Suppressor macrophage (primary cell): ENCODE data around the gene PRSS53.

Experiments
- DNase-seq, 4 experiments: peaks; one replicate each; pipeline ENCODE4 v3.0.0-alpha.2; 2020 to 2022

The PRSS53 gene

DNA sequence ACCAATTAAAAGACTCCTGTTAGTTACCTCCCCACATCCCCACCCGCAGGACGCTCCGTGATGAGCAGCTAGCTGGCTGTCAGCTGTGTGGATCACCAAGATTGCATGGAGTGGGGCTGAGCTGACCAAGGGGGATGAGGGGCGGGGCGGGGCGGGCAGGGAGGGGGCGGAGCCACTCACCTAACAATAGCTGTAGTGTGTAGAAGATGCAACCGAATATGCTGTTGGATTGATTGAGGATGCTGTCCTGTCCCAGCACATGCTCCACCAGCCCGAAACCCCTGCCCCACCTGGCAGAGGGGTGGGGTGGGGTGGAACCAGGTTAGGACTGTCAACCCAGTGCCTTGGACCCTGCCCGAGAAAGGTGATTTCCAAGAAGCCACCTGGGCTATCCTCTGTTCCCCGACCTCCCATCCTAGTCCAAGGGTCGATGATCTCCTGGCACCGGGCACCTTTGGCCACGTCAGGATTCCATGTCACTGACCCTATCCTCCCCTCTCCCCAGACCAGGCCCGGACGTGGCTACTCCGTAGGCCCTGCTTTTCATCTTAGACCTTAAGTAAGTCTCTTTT, 4.5 kb upstream of the PRSS53 start:
- peak in 1 of 4 experiments; percentile 23 for DNase-seq

DNA sequence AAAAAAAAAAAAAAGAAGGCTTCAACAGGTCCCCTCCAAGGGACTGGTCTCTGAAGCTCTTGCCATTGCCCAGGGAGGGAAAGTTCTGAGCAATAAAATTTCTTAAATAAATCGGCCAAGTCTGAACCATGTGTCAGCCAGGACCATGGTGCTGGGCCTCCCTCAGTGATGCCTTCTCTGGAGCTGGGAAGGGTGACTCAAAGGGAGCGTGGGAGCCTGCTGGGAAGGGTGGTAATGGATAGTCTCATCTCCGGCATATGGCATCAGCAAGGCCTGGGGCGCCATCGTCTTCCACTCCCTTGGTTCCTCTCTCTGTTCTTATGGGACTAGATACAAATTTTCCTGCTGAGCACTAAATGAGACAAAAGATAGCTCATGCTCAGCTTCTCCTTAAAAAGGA, 3.6 kb upstream of the PRSS53 start:
- DNase-seq: no peak

- no peak for DNase-seq
These were observed 1.8 kb upstream of the PRSS53 start for GRCh38 chr16:31090540-31090939.

DNA sequence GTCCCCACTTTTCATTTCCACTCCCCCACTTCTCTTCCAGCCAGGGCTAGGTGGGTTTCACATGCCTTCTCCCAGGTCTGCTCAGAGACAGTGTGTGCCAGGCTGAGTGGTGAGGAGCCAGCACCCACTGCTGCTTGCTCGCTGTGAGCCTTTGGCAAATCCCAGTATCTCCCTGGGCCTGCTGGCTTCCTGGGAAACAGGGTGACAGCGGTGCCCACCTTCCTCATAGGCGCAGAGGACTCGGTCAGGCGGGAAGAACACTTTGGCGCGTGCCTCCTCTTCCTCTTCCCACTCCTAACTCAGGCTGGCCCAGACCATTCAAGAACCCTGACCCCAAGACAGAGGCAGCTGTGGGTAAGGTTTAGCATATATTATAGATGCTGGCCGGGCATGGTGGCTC, 456 bp upstream of the PRSS53 start:
- no peak for DNase-seq

GRCh38 chr16:31087971-31088370, 772 bp downstream of the PRSS53 start:
- DNase-seq: no peak

DNA sequence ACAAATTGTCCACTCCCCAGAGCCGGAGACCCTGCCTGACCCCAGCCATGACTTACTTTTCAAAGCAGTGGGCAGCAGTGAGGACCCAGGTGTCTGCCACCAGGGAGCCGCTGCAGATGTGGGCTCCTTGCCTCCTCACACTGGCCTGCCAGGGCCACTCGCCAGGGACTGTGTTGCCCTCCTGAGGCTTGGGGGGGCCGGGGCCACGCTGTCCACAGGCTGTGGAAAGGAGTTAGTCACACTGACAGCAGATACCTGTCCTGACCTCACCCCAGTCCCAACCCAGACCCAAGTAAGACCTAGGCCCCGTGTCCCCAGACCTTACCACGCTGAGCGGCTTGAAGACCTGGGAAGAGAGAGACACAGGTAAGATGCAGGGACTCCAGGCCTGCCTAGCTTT, 1.3 kb downstream of the PRSS53 start:
- DNase-seq: no peak

GRCh38 chr16:31086629-31086906, 2.2 kb downstream of the PRSS53 start:
- no peak for DNase-seq

GRCh38 chr16:31085873-31086628, 2.7 kb downstream of the PRSS53 start:
- DNase-seq: no peak

- DNase-seq: no peak
These were observed 3.3 kb downstream of the PRSS53 start for GRCh38 chr16:31085411-31085810.

DNA sequence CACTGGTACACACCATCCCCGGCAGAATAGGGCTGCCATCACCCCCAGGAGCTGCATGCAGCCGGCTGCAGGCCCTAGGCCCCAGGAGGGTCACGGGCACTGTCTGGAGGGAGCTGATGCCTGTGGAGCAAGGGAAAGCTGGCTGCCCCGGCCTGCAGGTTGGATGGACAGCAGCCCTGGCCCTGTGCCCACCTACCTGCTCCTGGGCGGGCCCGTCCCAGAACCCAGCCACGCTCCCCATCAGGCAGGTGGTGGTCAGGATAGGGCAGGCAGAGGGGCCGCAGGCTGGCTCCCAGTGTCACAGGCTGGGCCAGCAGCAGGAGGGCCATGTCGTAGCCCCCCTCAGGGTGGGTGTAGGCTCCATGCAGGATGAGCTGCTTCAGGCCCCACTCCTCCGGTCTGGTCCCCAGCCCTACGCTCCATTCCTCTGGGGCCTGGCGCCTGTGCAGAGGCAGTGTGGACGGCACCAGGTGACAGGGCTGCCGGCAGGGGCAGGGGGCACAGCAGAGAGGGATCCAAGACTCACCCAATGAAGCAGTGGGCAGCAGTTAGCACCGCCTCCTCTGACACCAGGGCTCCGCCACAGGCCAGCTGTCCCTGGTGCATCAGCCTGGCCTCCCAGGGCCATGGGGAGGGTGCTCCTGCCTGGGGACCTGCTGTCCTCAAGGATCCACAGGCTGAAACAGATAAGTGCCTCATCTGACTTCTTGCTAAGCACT, 4.0 kb downstream of the PRSS53 start:
- no peak for DNase-seq

DNA sequence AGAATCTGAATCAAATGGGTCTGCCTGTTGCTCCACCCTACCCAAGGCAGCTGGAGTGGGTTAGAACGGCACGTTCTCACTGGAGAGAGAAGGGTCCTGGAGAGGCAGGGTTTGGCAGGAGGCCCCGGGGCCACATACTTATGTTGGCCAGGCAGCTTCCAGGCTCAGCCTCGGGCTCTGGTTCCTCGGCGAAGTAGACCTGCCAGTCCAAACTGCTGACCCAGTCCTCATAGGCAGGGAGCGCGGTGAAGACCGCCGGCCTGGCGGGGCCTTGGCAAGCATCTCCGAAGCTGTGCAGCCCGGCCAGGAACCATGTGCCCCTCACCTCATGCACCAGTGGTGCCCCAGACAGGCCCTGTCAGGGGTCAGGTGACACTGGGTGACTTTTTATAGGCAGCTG, 4.8 kb downstream of the PRSS53 start:
- no peak for DNase-seq

- no peak for DNase-seq
These were observed 5.2 kb downstream of the PRSS53 start for GRCh38 chr16:31083556-31083955.

DNA sequence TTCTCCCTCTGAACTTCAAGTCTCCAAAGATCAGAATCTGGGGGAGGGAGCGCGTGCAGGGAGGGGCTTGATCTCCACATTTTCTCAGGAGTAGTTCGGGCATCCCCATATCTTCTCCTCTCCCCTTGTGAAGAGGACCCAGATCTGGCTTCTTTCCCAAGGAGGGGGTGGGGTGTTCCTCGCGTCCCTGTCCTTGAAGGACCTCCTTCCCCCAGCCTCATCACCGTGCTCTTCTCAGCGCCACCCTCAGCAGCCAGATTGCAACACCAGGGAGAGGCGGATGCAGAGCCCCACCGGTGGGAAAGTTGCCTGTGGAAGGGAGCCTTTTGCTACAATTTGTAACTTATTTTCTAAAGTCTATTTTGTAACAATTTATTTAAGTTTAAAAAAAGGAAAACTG, 5.7 kb downstream of the PRSS53 start:
- no peak for DNase-seq

DNA sequence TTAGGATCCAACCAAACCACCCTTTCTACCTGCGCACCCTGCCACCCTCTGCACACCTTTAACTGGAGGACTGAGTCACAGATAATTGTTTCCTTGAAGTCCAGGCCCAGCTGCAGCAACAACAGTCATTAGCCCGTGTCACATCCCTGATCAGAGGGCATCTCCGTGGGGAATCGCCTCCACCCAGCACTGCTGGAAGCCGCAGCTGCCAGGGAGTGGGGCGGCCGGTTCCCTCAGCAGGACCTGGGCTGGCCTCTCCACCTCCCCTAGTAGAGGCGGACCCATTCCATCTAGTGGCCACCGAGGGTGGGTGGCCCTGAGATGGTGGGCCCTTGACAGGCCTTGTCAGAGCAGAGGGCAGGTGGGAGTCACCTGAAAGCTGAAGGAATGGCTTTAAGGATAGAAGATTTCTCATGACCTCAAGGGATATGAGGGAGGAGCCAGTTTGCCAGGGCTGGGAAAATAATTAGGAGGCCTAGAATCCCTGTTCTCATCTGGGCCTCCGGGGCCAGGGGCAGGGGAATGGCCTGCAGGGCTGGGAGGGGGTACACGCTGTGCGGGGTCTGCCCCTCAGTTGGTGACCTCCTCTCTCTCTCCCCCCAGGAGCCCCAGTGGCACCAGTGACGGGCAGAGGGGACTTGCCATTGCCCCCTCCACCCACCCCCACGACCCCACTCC, 6.2 kb downstream of the PRSS53 start:
- no peak for DNase-seq

GRCh38 chr16:31081428-31082351, 7.1 kb downstream of the PRSS53 start:
- peak; percentile 20 to 48 (median 48) for DNase-seq

GRCh38 chr16:31080756-31081419, 7.9 kb downstream of the PRSS53 start:
- no peak for DNase-seq

DNA sequence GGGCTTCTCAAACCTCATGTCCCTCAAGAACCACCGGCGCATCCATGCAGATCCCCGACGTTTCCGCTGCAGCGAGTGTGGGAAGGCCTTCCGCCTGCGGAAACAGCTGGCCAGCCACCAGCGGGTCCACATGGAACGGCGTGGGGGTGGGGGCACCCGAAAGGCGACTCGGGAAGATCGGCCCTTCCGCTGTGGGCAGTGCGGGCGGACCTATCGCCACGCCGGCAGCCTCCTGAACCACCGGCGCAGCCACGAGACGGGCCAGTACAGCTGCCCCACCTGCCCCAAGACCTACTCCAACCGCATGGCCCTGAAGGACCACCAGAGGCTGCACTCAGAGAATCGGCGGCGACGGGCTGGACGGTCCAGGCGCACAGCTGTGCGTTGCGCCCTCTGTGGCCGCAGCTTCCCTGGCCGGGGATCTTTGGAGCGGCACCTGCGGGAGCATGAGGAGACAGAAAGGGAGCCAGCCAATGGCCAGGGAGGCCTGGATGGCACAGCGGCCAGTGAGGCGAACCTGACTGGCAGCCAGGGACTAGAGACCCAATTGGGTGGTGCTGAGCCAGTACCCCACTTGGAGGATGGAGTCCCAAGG, 8.6 kb downstream of the PRSS53 start:
- DNase-seq: no peak

- peak; percentile 26 to 58 (median 56) for DNase-seq
These were observed 9.3 kb downstream of the PRSS53 start for GRCh38 chr16:31079342-31079944.

DNA sequence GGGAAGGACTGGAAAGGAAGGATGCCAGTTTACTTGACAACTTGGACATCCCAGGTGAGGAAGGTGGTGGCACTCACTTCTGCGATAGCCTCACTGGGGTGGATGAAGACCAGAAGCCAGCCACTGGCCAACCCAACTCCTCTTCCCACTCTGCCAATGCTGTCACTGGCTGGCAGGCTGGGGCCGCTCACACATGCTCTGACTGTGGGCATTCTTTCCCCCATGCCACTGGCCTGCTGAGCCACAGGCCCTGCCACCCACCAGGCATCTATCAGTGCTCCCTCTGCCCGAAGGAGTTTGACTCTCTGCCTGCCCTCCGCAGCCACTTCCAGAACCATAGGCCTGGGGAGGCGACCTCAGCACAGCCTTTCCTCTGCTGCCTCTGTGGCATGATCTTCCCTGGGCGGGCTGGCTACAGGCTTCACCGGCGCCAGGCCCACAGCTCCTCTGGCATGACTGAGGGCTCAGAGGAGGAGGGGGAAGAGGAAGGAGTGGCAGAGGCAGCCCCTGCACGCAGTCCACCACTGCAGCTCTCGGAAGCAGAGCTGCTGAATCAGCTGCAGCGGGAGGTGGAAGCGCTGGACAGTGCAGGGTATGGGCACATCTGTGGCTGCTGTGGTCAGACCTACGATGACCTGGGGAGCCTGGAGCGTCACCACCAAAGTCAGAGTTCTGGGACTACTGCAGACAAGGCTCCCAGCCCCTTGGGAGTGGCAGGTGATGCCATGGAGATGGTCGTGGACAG, 10.0 kb downstream of the PRSS53 start:
- DNase-seq: no peak
